ENCODE results near the gene OR1S2.

OR1S2 gene

DNA sequence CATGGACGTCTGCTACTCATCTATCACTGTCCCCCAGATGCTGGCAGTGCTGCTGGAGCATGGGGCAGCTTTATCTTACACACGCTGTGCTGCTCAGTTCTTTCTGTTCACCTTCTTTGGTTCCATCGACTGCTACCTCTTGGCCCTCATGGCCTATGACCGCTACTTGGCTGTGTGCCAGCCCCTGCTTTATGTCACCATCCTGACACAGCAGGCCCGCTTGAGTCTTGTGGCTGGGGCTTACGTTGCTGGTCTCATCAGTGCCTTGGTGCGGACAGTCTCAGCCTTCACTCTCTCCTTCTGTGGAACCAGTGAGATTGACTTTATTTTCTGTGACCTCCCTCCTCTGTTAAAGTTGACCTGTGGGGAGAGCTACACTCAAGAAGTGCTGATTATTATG lies 24.3 kb downstream of the OR1S2 start:
- Histone ChIP-seq H3K27me3 (ENCODE audit: low read depth, low read length) (no peaks in the 10 kb centered on the region), H3K4me3 (ENCODE audit: low read depth in 1 of 2, low read length in 2 of 2) (no peak overlapping the region), H3K36me3 (ENCODE audit: control insufficient read depth in 1 of 2, insufficient read depth in 2 of 2, low read length in 2 of 2) (no peaks in the 10 kb centered on the region), H3K4me1 (ENCODE audit: control insufficient read depth in 1 of 2, insufficient read depth in 2 of 2, low read length in 2 of 2) (no peaks in the 10 kb centered on the region), H3K27ac (ENCODE audit: low read length) (no peak overlapping the region), H3K9me3 (ENCODE audit: control insufficient read depth in 1 of 2, low read length in 2 of 2) (no peaks in the 10 kb centered on the region)

DNA sequence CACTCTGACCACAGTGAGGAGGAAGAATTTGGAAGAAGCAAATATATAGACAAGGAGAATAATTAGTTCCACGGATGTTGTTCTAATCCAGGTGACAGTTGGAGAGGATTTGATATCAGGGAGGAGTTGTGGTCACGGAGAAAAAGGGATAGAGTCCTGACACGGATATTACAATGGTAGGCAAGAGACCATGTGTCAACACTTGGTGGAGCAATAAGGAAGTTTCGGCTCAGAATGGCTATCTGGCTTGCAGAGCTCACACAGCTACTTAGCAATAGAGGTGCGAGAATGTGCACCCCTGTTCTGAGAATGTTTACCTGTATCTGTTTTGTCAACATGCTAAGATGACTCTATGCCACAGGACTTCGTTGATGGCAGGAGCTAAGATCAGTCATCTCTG lies 25.5 kb downstream of the OR1S2 start:
- no peaks in the 10 kb centered on the region for H3K4me1 ChIP-seq (ENCODE audit: control insufficient read depth in 1 of 2, insufficient read depth in 2 of 2, low read length in 2 of 2)
- no peaks in the 10 kb centered on the region for H3K27me3 ChIP-seq (ENCODE audit: low read depth, low read length)
- no peak overlapping the region for H3K4me3 ChIP-seq (ENCODE audit: low read depth in 1 of 2, low read length in 2 of 2)

DNA sequence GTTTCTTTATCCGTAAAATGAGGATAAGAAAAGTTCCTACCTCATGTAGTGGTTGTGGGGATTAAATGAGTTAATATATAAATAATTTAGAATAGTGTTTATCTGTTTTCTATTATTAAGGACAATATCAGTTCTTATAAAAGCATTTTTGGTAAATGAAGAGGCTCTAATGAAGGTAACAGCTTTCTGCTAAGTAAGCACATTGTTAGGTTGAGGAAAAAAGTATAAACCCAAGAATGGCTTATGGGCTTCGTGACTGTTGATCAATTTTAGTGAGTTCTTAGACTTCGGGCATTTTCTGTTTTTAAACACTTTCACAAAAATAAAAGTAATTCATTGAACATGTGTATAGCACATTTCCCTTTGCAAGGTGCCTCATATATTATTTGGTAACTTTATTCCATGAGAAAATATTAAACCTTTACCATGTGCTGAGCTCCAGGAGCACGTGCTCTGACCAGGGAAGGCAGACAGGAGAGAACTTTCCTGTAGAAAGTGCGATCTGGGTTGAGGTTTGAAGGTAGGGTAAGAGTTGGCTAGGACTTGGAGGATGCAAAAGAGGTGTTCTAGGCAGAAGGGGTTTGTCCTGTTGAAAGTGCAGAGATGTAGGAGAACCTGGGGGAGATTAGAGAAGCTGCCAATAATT lies 26.4 kb downstream of the OR1S2 start:
- no peak overlapping the region for H3K27ac ChIP-seq (ENCODE audit: low read length)
- no peaks in the 10 kb centered on the region for H3K9me3 ChIP-seq (ENCODE audit: control insufficient read depth in 1 of 2, low read length in 2 of 2)
- H3K27me3 ChIP-seq (ENCODE audit: low read depth, low read length): no peaks in the 10 kb centered on the region
- no peak overlapping the region for H3K4me3 ChIP-seq (ENCODE audit: low read depth in 1 of 2, low read length in 2 of 2)
- no peaks in the 10 kb centered on the region for H3K36me3 ChIP-seq (ENCODE audit: control insufficient read depth in 1 of 2, insufficient read depth in 2 of 2, low read length in 2 of 2)
- H3K4me1 ChIP-seq (ENCODE audit: control insufficient read depth in 1 of 2, insufficient read depth in 2 of 2, low read length in 2 of 2): no peaks in the 10 kb centered on the region

More for the DNA sequence above, 25.5 kb downstream of the OR1S2 start:
- Histone ChIP-seq H3K9me3 (ENCODE audit: control insufficient read depth in 1 of 2, low read length in 2 of 2) (no peaks in the 10 kb centered on the region), H3K27ac (ENCODE audit: low read length) (no peak overlapping the region), H3K36me3 (ENCODE audit: control insufficient read depth in 1 of 2, insufficient read depth in 2 of 2, low read length in 2 of 2) (no peaks in the 10 kb centered on the region)

DNA sequence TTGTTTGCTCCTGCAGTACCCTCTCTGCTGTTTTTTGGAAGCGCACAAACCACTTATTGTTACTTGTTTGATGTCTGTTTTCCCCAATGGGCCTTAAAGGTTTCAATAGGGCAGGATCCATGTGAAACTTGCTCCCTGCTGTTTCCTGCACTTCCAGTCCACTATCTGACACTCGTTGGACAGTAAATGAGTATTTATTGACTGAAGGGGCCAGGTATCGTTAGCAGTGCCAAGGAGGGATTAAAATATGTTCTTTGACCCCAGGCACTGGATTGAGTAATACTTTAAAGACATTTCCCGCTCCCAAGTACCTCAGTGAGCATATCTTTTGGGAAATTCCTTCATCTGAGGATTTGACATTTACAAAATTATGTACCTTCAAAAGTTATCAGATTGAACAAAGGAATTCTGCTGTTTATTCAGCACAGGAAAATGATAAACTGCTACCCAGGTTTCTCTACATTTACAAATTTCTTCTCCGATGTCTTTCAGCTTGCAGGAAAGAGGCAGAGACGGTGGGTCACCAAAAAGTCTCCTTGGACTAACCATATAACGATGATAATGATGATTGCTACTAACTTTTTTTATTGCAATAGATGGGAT lies 38.3 kb downstream of the OR1S2 start:
- Histone ChIP-seq H3K36me3 (ENCODE audit: control insufficient read depth in 1 of 2, insufficient read depth in 2 of 2, low read length in 2 of 2) (no peaks in the 10 kb centered on the region), H3K4me1 (ENCODE audit: control insufficient read depth in 1 of 2, insufficient read depth in 2 of 2, low read length in 2 of 2) (no peaks in the 10 kb centered on the region), H3K4me3 (ENCODE audit: low read depth in 1 of 2, low read length in 2 of 2) (no peak overlapping the region), H3K27ac (ENCODE audit: low read length) (no peak overlapping the region), H3K9me3 (ENCODE audit: control insufficient read depth in 1 of 2, low read length in 2 of 2) (no peaks in the 10 kb centered on the region), H3K27me3 (ENCODE audit: low read depth, low read length) (no peaks in the 10 kb centered on the region)

DNA sequence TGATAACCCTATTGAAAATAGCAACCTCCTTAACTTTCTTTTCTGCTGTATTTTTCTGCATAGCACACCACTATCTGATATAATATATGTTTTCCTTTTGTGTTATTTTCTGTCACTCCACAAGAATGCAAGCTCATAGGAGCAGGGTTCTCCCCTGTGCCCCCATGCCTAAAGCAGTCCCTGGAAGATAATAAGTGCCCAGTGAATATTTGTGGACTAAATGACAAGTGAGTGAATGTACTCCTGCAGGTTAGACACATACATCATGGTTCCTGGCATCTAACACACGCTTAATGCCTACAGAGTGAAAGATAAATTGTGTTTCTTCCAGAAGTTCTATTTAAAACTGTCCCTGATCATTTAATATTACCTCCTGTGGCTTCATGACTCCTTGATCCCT lies 39.0 kb downstream of the OR1S2 start:
- Histone ChIP-seq H3K4me1 (ENCODE audit: control insufficient read depth in 1 of 2, insufficient read depth in 2 of 2, low read length in 2 of 2) (no peaks in the 10 kb centered on the region), H3K27ac (ENCODE audit: low read length) (no peak overlapping the region), H3K4me3 (ENCODE audit: low read depth in 1 of 2, low read length in 2 of 2) (no peak overlapping the region), H3K27me3 (ENCODE audit: low read depth, low read length) (no peaks in the 10 kb centered on the region), H3K36me3 (ENCODE audit: control insufficient read depth in 1 of 2, insufficient read depth in 2 of 2, low read length in 2 of 2) (no peaks in the 10 kb centered on the region), H3K9me3 (ENCODE audit: control insufficient read depth in 1 of 2, low read length in 2 of 2) (peaks cover 0 to under 1% of the 10 kb centered on the region in 2 donors)

DNA sequence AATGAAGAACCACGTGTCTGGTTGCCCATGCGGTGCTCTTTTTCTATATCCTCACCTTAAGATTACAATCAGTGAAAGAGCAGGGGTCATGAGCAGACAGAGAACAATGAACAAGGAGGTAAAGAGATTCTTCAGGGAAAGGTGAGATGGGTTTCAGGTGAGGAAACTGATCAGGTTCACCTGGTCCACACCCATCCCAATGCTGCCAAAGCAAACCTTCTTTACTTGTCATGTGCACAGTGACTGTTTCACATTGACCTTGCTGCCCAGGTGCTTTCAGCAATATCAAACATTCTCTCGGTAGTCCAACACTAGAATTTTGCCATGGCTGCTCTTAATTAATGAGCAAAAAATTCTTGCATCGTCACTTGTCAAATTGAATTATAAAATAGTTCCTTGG lies 39.6 kb downstream of the OR1S2 start:
- Histone ChIP-seq H3K36me3 (ENCODE audit: control insufficient read depth in 1 of 2, insufficient read depth in 2 of 2, low read length in 2 of 2) (no peaks in the 10 kb centered on the region), H3K27me3 (ENCODE audit: low read depth, low read length) (no peaks in the 10 kb centered on the region)

More for the DNA sequence above, 39.6 kb downstream of the OR1S2 start:
- no peak overlapping the region for H3K4me3 ChIP-seq (ENCODE audit: low read depth in 1 of 2, low read length in 2 of 2)
- H3K27ac ChIP-seq (ENCODE audit: low read length): no peak overlapping the region
- H3K4me1 ChIP-seq (ENCODE audit: control insufficient read depth in 1 of 2, insufficient read depth in 2 of 2, low read length in 2 of 2): no peaks in the 10 kb centered on the region
- H3K9me3 ChIP-seq (ENCODE audit: control insufficient read depth in 1 of 2, low read length in 2 of 2): peaks cover 0 to 4% of the 10 kb centered on the region in 2 donors

Measured in muscle layer of duodenum (tissue), 2 donors.